Panc1 (cell line): ENCODE results near the gene RPS15A. TPM values are rescaled to one million over a fixed set of nuclear protein-coding genes. Genes with fewer than 3 reads are reported as not detected.

Source experiments
- ATAC-seq: fragments of 200-7000 bp; cut with Tn5 transposase; 2 replicates; pipeline ENCODE4 v1.9.1; 2020; ENCODE audit warnings: mild to moderate bottlenecking, moderate library complexity
- BruUV-seq: library from RNA; stranded (reverse); fragments of 400-500 nt; replicated peaks from 2 replicates; lab custom pipeline; 2021; lab: Mats Ljungman, UMichigan
- CTCF ChIA-PET: fragments of 300-600 bp; sonication (Branson Sonifier 250); formaldehyde crosslinking; loops from one replicate; lab custom pipeline; 2022; ENCODE audit warnings: antibody characterized with exemption; lab: Charles Lee
- POLR2A ChIA-PET: fragments of 300-600 bp; sonication (Branson Sonifier 250); formaldehyde crosslinking; loops from one replicate; lab custom pipeline; 2022; ENCODE audit warnings: antibody characterized with exemption; lab: Charles Lee
- DNase-seq: peaks from one replicate; pipeline ENCODE4 v3.0.0-alpha.2; 2010; ENCODE audit warnings: low read depth, low spot score
- H3K27ac ChIP-seq: 2 replicates; pipeline ENCODE4 v1.5.1; 2011; ENCODE audit warnings: mild to moderate bottlenecking, low read length, inconsistent platforms
- H3K27me3 ChIP-seq: fragments of 200-500 bp; sonication (Bioruptor generic); 2 replicates; pipeline ENCODE4 v1.6.0; 2014; ENCODE audit warnings: low read length, inconsistent platforms; ENCODE audit not compliant: control insufficient read depth, insufficient read depth
- H3K36me3 ChIP-seq: fragments of 200-500 bp; sonication (Bioruptor generic); 2 replicates; pipeline ENCODE4 v1.5.1; 2014; ENCODE audit warnings: inconsistent platforms, mild to moderate bottlenecking, low read length, moderate library complexity; ENCODE audit not compliant: control insufficient read depth, insufficient read depth
- H3K4me1 ChIP-seq: 2 replicates; pipeline ENCODE4 v1.5.1; 2011; ENCODE audit warnings: inconsistent platforms, mild to moderate bottlenecking, low read length, moderate library complexity; ENCODE audit not compliant: control insufficient read depth, insufficient read depth
- H3K4me3 ChIP-seq, 2 experiments: 2 replicates each; pipeline ENCODE4 v1.5.1; 2011 to 2012; ENCODE audit warnings: low read depth in 2 of 2, low read length in 2 of 2, mild to moderate bottlenecking in 2 of 2, inconsistent platforms in 1 of 2, moderate library complexity in 1 of 2
- H3K9me3 ChIP-seq: fragments of 200-500 bp; sonication (Bioruptor generic); 2 replicates; pipeline ENCODE4 v1.5.1; 2014; ENCODE audit warnings: low read depth, mild to moderate bottlenecking, inconsistent platforms, low read length, moderate library complexity; ENCODE audit not compliant: control insufficient read depth, insufficient read depth
- CTCF ChIP-seq: fragments of 450-650 bp; IDR thresholded peaks from 2 replicates; pipeline ENCODE4 v1.5.1; 2017; ENCODE audit warnings: mild to moderate bottlenecking
- POLR2AphosphoS5 ChIP-seq: IDR thresholded peaks from 2 replicates; pipeline ENCODE4 v1.6.1; 2012; ENCODE audit warnings: mild to moderate bottlenecking, low read depth, low read length, moderate library complexity
- REST ChIP-seq, 2 experiments: IDR thresholded peaks; 2 replicates each; pipeline ENCODE4 v1.6.1; 2011 to 2012; ENCODE audit warnings: low read depth in 2 of 2, control low read depth in 1 of 2, low read length in 1 of 2, mild to moderate bottlenecking in 1 of 2, moderate library complexity in 1 of 2; ENCODE audit not compliant: insufficient read depth in 1 of 2
- SIN3A ChIP-seq: IDR thresholded peaks from 2 replicates; pipeline ENCODE4 v1.6.1; 2012; ENCODE audit warnings: low read depth, mild to moderate bottlenecking, low read length, moderate library complexity, borderline replicate concordance; ENCODE audit not compliant: insufficient read depth
- TCF7L2 ChIP-seq: IDR thresholded peaks from 2 replicates; pipeline ENCODE4 v1.6.1; 2011; ENCODE audit warnings: mild to moderate bottlenecking, low read depth, low read length, inconsistent platforms
- in situ Hi-C: cut with HindIII; loops from 2 replicates; pipeline ENCODE4 v1.10.0; 2016; ENCODE audit warnings: low sequenced_read_pairs, low pct_unique_long_range_greater_than_20kb
- intact Hi-C: fragments of 100-400 bp; cut with micrococcal nuclease; formaldehyde crosslinking; loops from one replicate; pipeline ENCODE4 v1.10.0; 2022; ENCODE audit not compliant: unreplicated experiment
- total RNA-seq: library from RNA; stranded (reverse); gene quantifications from one replicate; pipeline ENCODE4 v1.2.1, GENCODE V29; 2021; ENCODE audit not compliant: unreplicated experiment

The RPS15A gene
- total RNA-seq, 1 experiment from 2014 or later: 1,366 TPM

- ChIA-PET CTCF (interaction anchor here (0.6 to 1.1 kb wide), 3 partner anchors 10 to 16 kb away, joined by 4 to 5 read pairs (median 5); partner anchors contain the start of gene RPS15A), POLR2A (interaction anchor here (0.7 to 2.0 kb wide), 6 partner anchors 10 to 826 kb away, joined by 3 to 10 read pairs (median 4); no protein-coding TSS in a partner anchor)
- intact Hi-C loops: loop anchor here (2.0 kb wide), 1 partner anchor 167 kb away; no protein-coding TSS in a partner anchor
- Histone ChIP-seq H3K27me3 (no peaks in the 10 kb centered on the region), H3K4me3 (peak within 1 kb of the TSS; percentile 90 to 94), H3K9me3 (no peaks in the 10 kb centered on the region), H3K27ac (peak within 1 kb of the TSS; percentile 93), H3K36me3 (peaks cover 26% of the 10 kb centered on the region), H3K4me1 (peaks cover 52% of the 10 kb centered on the region)
- peak; percentile 98 for TF ChIP-seq SIN3A
- TF ChIP-seq REST (IDR thresholded peaks at IDR 0.05; ENCODE audit: insufficient read depth in 1 of 2, low read depth in 2 of 2, low read length in 1 of 2): peak; percentile 33 to 69; a peak in 3 of 4 replicates
- peak; percentile 100 for TF ChIP-seq POLR2AphosphoS5
- TF ChIP-seq TCF7L2: peak; percentile 81
- peak; percentile 98 for TF ChIP-seq CTCF
- ATAC-seq (peak; percentile 97), DNase-seq (peak; percentile 98)
- in situ Hi-C loops: no loop called here
- BruUV-seq: no TSS peak
Observed at GRCh38 chr16:18801145-18801972, 11.2 kb upstream of the RPS15A start, which contains the start of gene ARL6IP1. TSS of gene ARL6IP1 (minus strand) at chr16:18801549. CDS start at chr16:18801466, 83 bp downstream.

GRCh38 chr16:18800775-18801144, 10.6 kb upstream of the RPS15A start:
- Histone ChIP-seq H3K36me3 (peaks cover 28% of the 10 kb centered on the region), H3K27me3 (no peaks in the 10 kb centered on the region), H3K27ac (peak overlapping the region; percentile 93), H3K4me3 (peak overlapping the region; percentile 90 to 94), H3K4me1 (peaks cover 52% of the 10 kb centered on the region), H3K9me3 (no peaks in the 10 kb centered on the region)
- intact Hi-C loops (loop anchor here (2.0 kb wide), 1 partner anchor 168 kb away; no protein-coding TSS in a partner anchor), in situ Hi-C loops (no loop called here)
- TF ChIP-seq CTCF: no peak
- TF ChIP-seq REST (IDR thresholded peaks at IDR 0.05; ENCODE audit: insufficient read depth in 1 of 2, low read depth in 2 of 2, low read length in 1 of 2): no peak
- TF ChIP-seq POLR2AphosphoS5: no peak
- no peak for TF ChIP-seq SIN3A
- TF ChIP-seq TCF7L2: no peak
- no TSS peak for BruUV-seq
- ATAC-seq: no peak
- POLR2A ChIA-PET: interaction anchor here (2.0 kb wide), 1 partner anchor 16 kb away, joined by 4 read pairs; no protein-coding TSS in a partner anchor
- CTCF ChIA-PET: interaction anchor here (1.0 kb wide), 1 partner anchor 11 kb away, joined by 5 read pairs; the partner anchor contains the start of gene RPS15A
- DNase-seq: no peak
